Dendritic cell treated with granulocyte-macrophage colony-stimulating factor and Interleukin-4, amounts not matched to agents 40 ng/mL and 50 ng/mL, for 4 days (primary cell): ENCODE measurements around the gene AOC1.
"Not testable (repeated sequence)": the region's sequence is repeated elsewhere in the genome, so short reads cannot be mapped to it uniquely, and the experiment has no call there.

Source experiments
- H3K27ac Mint-ChIP-seq: one replicate; pipeline ENCODE4 v1.8.0; 2022; ENCODE audit warnings: mild to moderate bottlenecking, mixed read lengths
- H3K27me3 Mint-ChIP-seq: one replicate; pipeline ENCODE4 v1.8.0; 2022; ENCODE audit warnings: mild to moderate bottlenecking, mixed read lengths
- H3K36me3 Mint-ChIP-seq: one replicate; pipeline ENCODE4 v1.8.0; 2022; ENCODE audit warnings: low read depth, mixed read lengths
- H3K4me1 Mint-ChIP-seq: one replicate; pipeline ENCODE4 v1.8.0; 2022; ENCODE audit warnings: low read depth, mixed read lengths
- H3K4me3 Mint-ChIP-seq: one replicate; pipeline ENCODE4 v1.8.0; 2022; ENCODE audit warnings: mild to moderate bottlenecking, moderate library complexity, mixed read lengths
- H3K9me3 Mint-ChIP-seq: one replicate; pipeline ENCODE4 v1.8.0; 2022; ENCODE audit warnings: mixed read lengths
- intact Hi-C: fragments of 100-400 bp; cut with micrococcal nuclease; formaldehyde crosslinking; loops from one replicate; pipeline ENCODE4 v1.15.0; 2022

Gene AOC1

GRCh38 chr7:150852371-150852905 lies at the start of gene AOC1:
Gene AOC1, plus strand, starts transcription at chr7:150852517. Its CDS starts 3,954 bp downstream, at chr7:150856471.
- intact Hi-C loops, result no loop called here
- Mint-ChIP-seq H3K4me3 (peak within 1 kb of the TSS; percentile 24), H3K27me3 (peaks cover 25% of the 10 kb centered on the region), H3K27ac (peak within 1 kb of the TSS; percentile 44), H3K4me1 (peaks cover 17% of the 10 kb centered on the region), H3K36me3 (no peaks in the 10 kb centered on the region), H3K9me3 (no peaks in the 10 kb centered on the region)

GRCh38 chr7:150803161-150803860 lies 49.0 kb upstream of the AOC1 start:
- Mint-ChIP-seq H3K36me3 (peaks cover 63% of the 10 kb centered on the region), H3K27ac (no peak overlapping the region), H3K27me3 (no peaks in the 10 kb centered on the region), H3K4me3 (peak overlapping the region; percentile 6), H3K9me3 (peaks cover 20% of the 10 kb centered on the region), H3K4me1 (peaks cover 47% of the 10 kb centered on the region)
- intact Hi-C loops, result loop anchor here (10.0 kb wide), 1 partner anchor 71 kb away; no protein-coding TSS in a partner anchor

- H3K27me3 Mint-ChIP-seq, result peaks cover 2% of the 10 kb centered on the region
- H3K4me1 Mint-ChIP-seq, result peaks cover 34% of the 10 kb centered on the region
- intact Hi-C loops, result loop anchor here (10.0 kb wide), 1 partner anchor 70 kb away; no protein-coding TSS in a partner anchor
- H3K27ac Mint-ChIP-seq, result peak overlapping the region; percentile 51
- no peak overlapping the region for H3K4me3 Mint-ChIP-seq
- H3K36me3 Mint-ChIP-seq, result peaks cover 63% of the 10 kb centered on the region
- H3K9me3 Mint-ChIP-seq, result peaks cover 20% of the 10 kb centered on the region
Measured at GRCh38 chr7:150804802-150805201, 47.5 kb upstream of the AOC1 start.

GRCh38 chr7:150805864-150806263 lies 46.5 kb upstream of the AOC1 start:
- Mint-ChIP-seq H3K27ac (no peak overlapping the region), H3K9me3 (peaks cover 20% of the 10 kb centered on the region), H3K27me3 (peaks cover 5% of the 10 kb centered on the region), H3K36me3 (peaks cover 59% of the 10 kb centered on the region), H3K4me3 (no peak overlapping the region), H3K4me1 (peaks cover 34% of the 10 kb centered on the region)
- intact Hi-C loops, result loop anchor here (10.0 kb wide), 1 partner anchor 69 kb away; no protein-coding TSS in a partner anchor

- intact Hi-C loops, result loop anchor here (10.0 kb wide), 1 partner anchor 68 kb away; no protein-coding TSS in a partner anchor
- Mint-ChIP-seq H3K36me3 (peaks cover 53% of the 10 kb centered on the region), H3K27me3 (peaks cover 5% of the 10 kb centered on the region), H3K4me3 (no peak overlapping the region), H3K9me3 (peaks cover 20% of the 10 kb centered on the region), H3K4me1 (peaks cover 30% of the 10 kb centered on the region), H3K27ac (no peak overlapping the region)
Measured at GRCh38 chr7:150806454-150806853, 45.9 kb upstream of the AOC1 start.

GRCh38 chr7:150806863-150807262 lies 45.5 kb upstream of the AOC1 start:
- intact Hi-C loops, result loop anchor here (10.0 kb wide), 1 partner anchor 68 kb away; no protein-coding TSS in a partner anchor
- Mint-ChIP-seq H3K4me3 (no peak overlapping the region), H3K27ac (no peak overlapping the region), H3K27me3 (peaks cover 6% of the 10 kb centered on the region), H3K36me3 (peaks cover 49% of the 10 kb centered on the region), H3K9me3 (peaks cover 20% of the 10 kb centered on the region), H3K4me1 (peaks cover 29% of the 10 kb centered on the region)

- intact Hi-C loops, result loop anchor here (10.0 kb wide), 1 partner anchor 67 kb away; no protein-coding TSS in a partner anchor
- H3K27me3 Mint-ChIP-seq, H3K27ac Mint-ChIP-seq, H3K4me3 Mint-ChIP-seq: not testable (repeated sequence)
- Mint-ChIP-seq H3K4me1 (peaks cover 21% of the 10 kb centered on the region), H3K36me3 (peaks cover 39% of the 10 kb centered on the region), H3K9me3 (peaks cover 20% of the 10 kb centered on the region)
Measured at GRCh38 chr7:150807616-150808438, 44.5 kb upstream of the AOC1 start.

GRCh38 chr7:150814328-150815001 lies 37.9 kb upstream of the AOC1 start:
- peaks cover 10% of the 10 kb centered on the region for H3K9me3 Mint-ChIP-seq
- H3K27ac Mint-ChIP-seq, result no peak overlapping the region
- no peak overlapping the region for H3K4me3 Mint-ChIP-seq
- peaks cover 4% of the 10 kb centered on the region for H3K4me1 Mint-ChIP-seq
- intact Hi-C loops, result no loop called here
- no peaks in the 10 kb centered on the region for H3K36me3 Mint-ChIP-seq
- peaks cover 13% of the 10 kb centered on the region for H3K27me3 Mint-ChIP-seq

- peaks cover 7% of the 10 kb centered on the region for H3K27me3 Mint-ChIP-seq
- peaks cover 21% of the 10 kb centered on the region for H3K9me3 Mint-ChIP-seq
- H3K27ac Mint-ChIP-seq, result no peak overlapping the region
Measured at GRCh38 chr7:150818971-150819370, 33.3 kb upstream of the AOC1 start.

GRCh38 chr7:150820148-150820547 lies 32.2 kb upstream of the AOC1 start:
- Mint-ChIP-seq H3K27me3 (peaks cover 7% of the 10 kb centered on the region), H3K27ac (no peak overlapping the region), H3K36me3 (no peaks in the 10 kb centered on the region), H3K9me3 (peaks cover 21% of the 10 kb centered on the region), H3K4me1 (peaks cover 11% of the 10 kb centered on the region), H3K4me3 (no peak overlapping the region)
- intact Hi-C loops, result no loop called here

More at GRCh38 chr7:150818971-150819370, 33.3 kb upstream of the AOC1 start:
- no peak overlapping the region for H3K4me3 Mint-ChIP-seq
- intact Hi-C loops, result no loop called here
- no peaks in the 10 kb centered on the region for H3K36me3 Mint-ChIP-seq
- peaks cover 11% of the 10 kb centered on the region for H3K4me1 Mint-ChIP-seq

- Mint-ChIP-seq H3K27ac (peak overlapping the region; percentile 33), H3K4me3 (no peak overlapping the region), H3K27me3 (peaks cover 7% of the 10 kb centered on the region), H3K9me3 (peaks cover 21% of the 10 kb centered on the region), H3K36me3 (no peaks in the 10 kb centered on the region), H3K4me1 (peaks cover 11% of the 10 kb centered on the region)
- intact Hi-C loops, result no loop called here
Measured at GRCh38 chr7:150820578-150821198, 31.6 kb upstream of the AOC1 start.

GRCh38 chr7:150823043-150823442 lies 29.3 kb upstream of the AOC1 start:
- H3K27me3 Mint-ChIP-seq, result peaks cover 10% of the 10 kb centered on the region
- H3K4me1 Mint-ChIP-seq, result peaks cover 11% of the 10 kb centered on the region
- intact Hi-C loops, result no loop called here
- H3K27ac Mint-ChIP-seq, result no peak overlapping the region
- no peaks in the 10 kb centered on the region for H3K36me3 Mint-ChIP-seq
- H3K4me3 Mint-ChIP-seq, result no peak overlapping the region
- H3K9me3 Mint-ChIP-seq, result peaks cover 11% of the 10 kb centered on the region

- Mint-ChIP-seq H3K4me3 (no peak overlapping the region), H3K4me1 (peaks cover 11% of the 10 kb centered on the region), H3K27ac (no peak overlapping the region), H3K9me3 (peaks cover 11% of the 10 kb centered on the region), H3K27me3 (peaks cover 11% of the 10 kb centered on the region), H3K36me3 (no peaks in the 10 kb centered on the region)
- intact Hi-C loops, result no loop called here
Measured at GRCh38 chr7:150823484-150824126, 28.7 kb upstream of the AOC1 start.
